Glutamatergic neuron (in vitro differentiated cells): Measurements from ENCODE around the gene BTBD1. TPM values are rescaled to one million over a fixed set of nuclear protein-coding genes. Genes with fewer than 3 reads are reported as not detected.
"Not testable (repeated sequence)": the region's sequence is repeated elsewhere in the genome, so short reads cannot be mapped to it uniquely, and the experiment has no call there.

Source experiments
- DNase-seq: peaks from one replicate; pipeline ENCODE4 v3.0.0; 2022
- H3K27ac Mint-ChIP-seq: one replicate; pipeline ENCODE4 v1.8.0; 2020; ENCODE audit warnings: mild to moderate bottlenecking, mixed read lengths, inconsistent platforms; ENCODE audit not compliant: unreplicated experiment
- H3K27me3 Mint-ChIP-seq: one replicate; pipeline ENCODE4 v1.8.0; 2020; ENCODE audit warnings: mild to moderate bottlenecking, moderate library complexity, mixed read lengths, inconsistent platforms; ENCODE audit not compliant: unreplicated experiment
- H3K36me3 Mint-ChIP-seq: one replicate; pipeline ENCODE4 v1.8.0; 2020; ENCODE audit warnings: mild to moderate bottlenecking, mixed read lengths, inconsistent platforms; ENCODE audit not compliant: unreplicated experiment
- H3K4me1 Mint-ChIP-seq: one replicate; pipeline ENCODE4 v1.8.0; 2020; ENCODE audit warnings: mild to moderate bottlenecking, low read depth, mixed read lengths, inconsistent platforms; ENCODE audit not compliant: unreplicated experiment
- H3K4me3 Mint-ChIP-seq: one replicate; pipeline ENCODE4 v1.8.0; 2020; ENCODE audit warnings: mild to moderate bottlenecking, mixed read lengths, inconsistent platforms; ENCODE audit not compliant: unreplicated experiment
- H3K9me3 Mint-ChIP-seq: one replicate; pipeline ENCODE4 v1.8.0; 2020; ENCODE audit warnings: mild to moderate bottlenecking, moderate library complexity, mixed read lengths, inconsistent platforms; ENCODE audit not compliant: unreplicated experiment
- total RNA-seq: library from RNA; stranded (reverse); fragmentation: NEBNext Ultra II Directional; extraction: Animal tissue kit (Norgen Biotek cat#: 25700); gene quantifications from one replicate; pipeline ENCODE4 v1.2.1, GENCODE V29; 2021; ENCODE audit not compliant: unreplicated experiment
- TF ChIP-seq, protein P1 (sequence below): fragments of 200-600 bp; sonication (generic); IDR thresholded peaks from one replicate; pipeline ENCODE4 v1.5.0; 2021; ENCODE audit not compliant: partially characterized antibody, unreplicated experiment

BTBD1 gene
- total RNA-seq, 1 donor from 2014 or later, result 41.9 TPM

DNA sequence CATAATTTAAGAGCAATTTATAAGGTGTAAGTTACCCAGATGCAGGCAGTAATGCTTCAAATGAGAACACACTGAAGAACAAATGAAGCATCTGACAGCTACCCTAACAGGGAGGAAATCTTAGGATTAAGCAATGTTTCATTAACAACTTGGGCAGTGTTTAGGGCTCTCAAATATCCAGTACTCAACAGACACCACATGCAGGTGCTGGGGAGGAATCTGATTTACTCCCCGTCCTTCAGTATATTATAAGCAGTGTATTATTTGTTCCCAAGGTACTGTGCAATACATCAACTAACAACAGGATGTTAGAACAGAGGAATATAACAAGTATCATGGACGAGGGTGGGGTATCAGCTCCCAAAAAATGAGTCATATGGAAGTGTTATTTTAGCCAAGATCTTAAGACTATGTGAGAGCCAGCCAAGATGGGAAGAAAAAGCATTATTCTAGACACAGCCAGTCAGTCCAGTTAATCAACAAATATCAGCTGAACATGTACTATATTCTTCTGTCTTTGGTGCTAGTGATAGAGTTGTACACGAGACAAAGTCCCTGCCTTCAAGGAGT lies 20.4 kb downstream of the BTBD1 start:
- no peaks in the 10 kb centered on the region for H3K27me3 Mint-ChIP-seq
- H3K36me3 Mint-ChIP-seq, result no peaks in the 10 kb centered on the region
- no peaks in the 10 kb centered on the region for H3K4me1 Mint-ChIP-seq
- TF ChIP-seq, protein P1, sequence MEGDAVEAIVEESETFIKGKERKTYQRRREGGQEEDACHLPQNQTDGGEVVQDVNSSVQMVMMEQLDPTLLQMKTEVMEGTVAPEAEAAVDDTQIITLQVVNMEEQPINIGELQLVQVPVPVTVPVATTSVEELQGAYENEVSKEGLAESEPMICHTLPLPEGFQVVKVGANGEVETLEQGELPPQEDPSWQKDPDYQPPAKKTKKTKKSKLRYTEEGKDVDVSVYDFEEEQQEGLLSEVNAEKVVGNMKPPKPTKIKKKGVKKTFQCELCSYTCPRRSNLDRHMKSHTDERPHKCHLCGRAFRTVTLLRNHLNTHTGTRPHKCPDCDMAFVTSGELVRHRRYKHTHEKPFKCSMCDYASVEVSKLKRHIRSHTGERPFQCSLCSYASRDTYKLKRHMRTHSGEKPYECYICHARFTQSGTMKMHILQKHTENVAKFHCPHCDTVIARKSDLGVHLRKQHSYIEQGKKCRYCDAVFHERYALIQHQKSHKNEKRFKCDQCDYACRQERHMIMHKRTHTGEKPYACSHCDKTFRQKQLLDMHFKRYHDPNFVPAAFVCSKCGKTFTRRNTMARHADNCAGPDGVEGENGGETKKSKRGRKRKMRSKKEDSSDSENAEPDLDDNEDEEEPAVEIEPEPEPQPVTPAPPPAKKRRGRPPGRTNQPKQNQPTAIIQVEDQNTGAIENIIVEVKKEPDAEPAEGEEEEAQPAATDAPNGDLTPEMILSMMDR, result no peak
- H3K27ac Mint-ChIP-seq, result no peak overlapping the region
- no peak overlapping the region for H3K4me3 Mint-ChIP-seq
- no peak for DNase-seq
- no peaks in the 10 kb centered on the region for H3K9me3 Mint-ChIP-seq

DNA sequence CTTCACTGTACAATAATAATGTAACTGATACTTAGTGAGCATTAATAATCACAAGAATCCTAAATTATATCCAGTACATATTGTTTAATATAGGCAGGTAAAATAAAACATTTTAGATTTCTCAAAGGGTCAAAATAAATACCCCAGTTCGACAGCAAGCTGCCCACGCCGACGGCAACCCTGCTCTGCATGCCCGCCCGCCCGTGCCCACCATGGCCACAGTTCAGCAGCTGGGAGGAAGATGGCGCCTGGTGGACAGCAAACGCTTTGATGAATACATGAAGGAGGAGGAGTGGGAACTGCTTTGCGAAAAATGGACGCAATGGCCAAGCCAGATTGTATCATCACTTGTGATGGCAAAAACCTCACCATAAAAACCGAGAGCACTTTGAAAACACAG lies 22.9 kb downstream of the BTBD1 start:
- Mint-ChIP-seq H3K4me3 (no peak overlapping the region), H3K27me3 (no peaks in the 10 kb centered on the region), H3K27ac (no peak overlapping the region), H3K4me1 (no peaks in the 10 kb centered on the region), H3K9me3 (peaks cover under 1% of the 10 kb centered on the region), H3K36me3 (peaks cover 5% of the 10 kb centered on the region)
- TF ChIP-seq, protein P1, result no peak
- DNase-seq, result no peak

DNA sequence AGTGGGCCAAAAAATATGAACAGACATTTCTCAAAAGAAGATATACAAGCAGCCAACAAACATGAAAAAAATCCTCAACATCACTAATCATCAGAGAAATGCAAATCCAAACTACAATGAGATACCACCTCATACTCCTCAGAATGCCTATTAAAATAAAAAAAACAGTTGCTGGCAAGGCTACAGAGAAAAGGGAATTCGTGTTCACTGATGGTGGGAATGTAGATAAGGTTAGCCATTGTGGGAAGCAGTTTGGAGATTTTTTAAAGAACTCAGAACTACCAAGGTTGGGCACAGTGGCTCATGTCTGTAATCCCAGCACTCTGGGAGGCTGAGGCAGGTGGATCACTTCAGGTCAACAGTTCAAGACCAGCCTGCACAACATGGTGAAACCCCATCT lies 27.8 kb downstream of the BTBD1 start:
- DNase-seq, result no peak
- Mint-ChIP-seq H3K27ac (no peak overlapping the region), H3K9me3 (peaks cover 2% of the 10 kb centered on the region), H3K4me3 (no peak overlapping the region), H3K36me3 (peaks cover 5% of the 10 kb centered on the region), H3K4me1 (no peaks in the 10 kb centered on the region), H3K27me3 (no peaks in the 10 kb centered on the region)
- TF ChIP-seq, protein P1, result no peak

DNA sequence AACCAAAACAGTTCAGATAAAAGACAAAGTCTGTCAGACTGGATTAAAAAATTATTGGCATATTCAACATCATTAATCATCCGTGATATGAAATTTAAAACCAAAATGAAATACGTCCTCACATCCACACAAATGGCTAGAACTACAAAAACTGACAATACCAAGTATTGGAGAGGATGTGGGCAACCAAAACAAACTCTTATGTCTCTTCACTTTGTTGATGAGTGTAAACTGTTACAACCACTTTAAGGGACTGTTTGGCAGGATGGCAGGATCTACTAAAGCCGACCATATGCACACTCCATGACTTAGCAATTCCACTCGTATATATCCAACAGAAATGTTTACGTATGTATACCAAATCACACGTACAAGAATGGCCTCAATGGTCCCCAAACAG lies 30.8 kb downstream of the BTBD1 start:
- Mint-ChIP-seq H3K4me3 (no peak overlapping the region), H3K9me3 (peaks cover 4% of the 10 kb centered on the region), H3K27me3 (no peaks in the 10 kb centered on the region), H3K27ac (no peak overlapping the region), H3K36me3 (peaks cover 5% of the 10 kb centered on the region), H3K4me1 (no peaks in the 10 kb centered on the region)
- TF ChIP-seq, protein P1, result no peak
- DNase-seq, result no peak

DNA sequence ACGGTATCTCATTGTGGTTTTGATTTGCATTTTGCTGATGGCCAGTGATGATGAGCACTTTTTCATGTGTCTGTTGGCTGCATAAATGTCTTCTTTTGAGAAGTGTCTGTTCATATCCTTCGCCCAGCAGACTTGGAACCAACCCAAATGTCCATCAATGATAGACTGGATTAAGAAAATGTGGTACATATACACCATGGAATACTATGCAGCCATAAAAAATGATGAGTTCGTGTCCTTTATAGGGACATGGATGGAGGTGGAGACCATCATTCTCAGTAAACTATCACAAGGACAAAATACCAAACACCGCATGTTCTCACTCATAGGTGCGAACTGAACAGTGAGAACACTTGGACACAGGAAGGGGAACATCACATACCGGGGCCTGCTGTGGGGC lies 35.8 kb downstream of the BTBD1 start:
- not testable (repeated sequence) for H3K4me3 Mint-ChIP-seq, DNase-seq, H3K9me3 Mint-ChIP-seq, H3K27ac Mint-ChIP-seq, H3K36me3 Mint-ChIP-seq, H3K4me1 Mint-ChIP-seq, H3K27me3 Mint-ChIP-seq
